NCI-H510A (cell line): ENCODE results near the gene FOXO3.

ENCODE experiments used
- DNase-seq: peaks from one replicate; lab custom pipeline; 2025; lab: John Stamatoyannopoulos, UW

Gene FOXO3

DNA sequence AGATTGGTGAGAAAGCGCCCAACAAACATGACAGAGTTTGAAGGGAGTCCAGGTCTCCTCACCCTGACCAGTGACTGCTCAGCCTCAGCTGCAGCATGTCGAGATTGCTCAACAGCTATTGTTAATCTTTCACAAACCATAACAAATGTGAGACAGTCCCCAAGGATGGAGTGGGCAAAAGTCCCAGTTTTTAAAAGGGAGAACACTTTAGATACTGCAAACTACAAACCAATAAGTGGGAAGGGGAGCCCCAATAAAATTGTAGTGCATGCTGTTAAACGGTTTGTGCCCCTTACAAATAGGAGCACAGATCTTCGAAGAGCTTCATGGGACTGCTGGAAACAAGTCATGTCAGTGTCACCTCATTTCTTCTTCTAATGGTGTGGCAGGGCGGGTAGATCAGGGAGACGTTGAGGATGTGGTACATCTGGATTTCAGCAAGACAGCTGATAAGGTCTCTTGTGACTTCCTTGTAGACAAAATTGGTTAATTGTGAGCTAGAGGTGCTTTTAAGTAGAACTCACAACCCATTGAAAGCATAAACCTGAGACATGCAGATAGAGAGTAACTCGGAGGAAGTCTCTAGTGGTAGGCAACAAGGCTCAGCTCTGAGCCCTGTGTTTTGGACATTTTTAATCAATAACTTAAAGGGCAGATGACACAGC, 153.5 kb downstream of the FOXO3 start:
- no peak for DNase-seq

DNA sequence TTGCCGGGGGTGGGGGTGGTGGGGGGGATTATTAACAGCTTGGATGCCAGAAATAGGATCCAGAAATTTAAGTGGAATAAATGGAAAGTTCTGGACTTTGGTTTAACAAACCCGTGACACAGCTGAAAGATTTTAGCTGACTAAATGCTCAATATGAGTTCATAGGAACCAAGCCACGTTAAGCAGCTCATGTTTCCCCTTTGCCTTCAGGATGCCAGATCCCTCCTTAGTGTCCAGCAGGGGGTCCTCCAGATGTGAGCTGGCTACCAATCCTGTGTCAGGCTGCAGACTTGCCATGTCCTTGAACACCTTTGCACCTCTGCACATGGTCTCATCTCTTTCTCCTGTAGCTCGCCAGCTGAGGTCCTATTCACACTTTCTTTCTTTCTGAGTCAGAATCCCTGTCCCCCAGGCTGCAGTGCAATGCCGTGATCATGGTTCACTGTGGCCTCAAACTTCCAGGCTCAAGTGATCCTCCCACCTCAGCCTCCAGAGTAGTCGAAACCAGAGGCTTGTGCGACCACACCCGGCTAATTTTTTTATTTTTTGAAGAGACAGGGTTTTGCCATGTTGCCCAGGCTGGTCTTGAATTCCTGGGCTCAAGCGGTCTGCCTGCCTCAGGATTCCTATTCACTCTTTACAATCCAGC, 154.2 kb downstream of the FOXO3 start:
- no peak for DNase-seq

DNA sequence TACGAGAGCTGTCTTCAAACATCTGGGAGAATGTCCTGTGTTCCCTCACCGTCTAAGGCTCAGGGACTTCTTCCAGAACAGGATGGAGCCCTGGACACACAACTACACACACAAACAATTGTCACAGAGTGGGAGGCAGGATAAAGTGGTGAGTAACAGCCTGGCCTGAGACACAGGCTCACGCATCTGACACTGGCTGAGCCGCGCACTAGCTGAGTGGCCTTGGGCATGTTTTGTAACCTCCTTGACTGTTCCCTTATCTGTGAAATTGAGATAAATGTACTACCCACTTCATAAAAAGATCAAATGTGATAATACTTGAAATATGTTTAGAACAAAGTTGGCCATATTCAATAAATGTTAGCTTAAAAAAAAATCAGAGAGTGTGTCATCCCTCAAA, 155.1 kb downstream of the FOXO3 start:
- no peak for DNase-seq

DNA sequence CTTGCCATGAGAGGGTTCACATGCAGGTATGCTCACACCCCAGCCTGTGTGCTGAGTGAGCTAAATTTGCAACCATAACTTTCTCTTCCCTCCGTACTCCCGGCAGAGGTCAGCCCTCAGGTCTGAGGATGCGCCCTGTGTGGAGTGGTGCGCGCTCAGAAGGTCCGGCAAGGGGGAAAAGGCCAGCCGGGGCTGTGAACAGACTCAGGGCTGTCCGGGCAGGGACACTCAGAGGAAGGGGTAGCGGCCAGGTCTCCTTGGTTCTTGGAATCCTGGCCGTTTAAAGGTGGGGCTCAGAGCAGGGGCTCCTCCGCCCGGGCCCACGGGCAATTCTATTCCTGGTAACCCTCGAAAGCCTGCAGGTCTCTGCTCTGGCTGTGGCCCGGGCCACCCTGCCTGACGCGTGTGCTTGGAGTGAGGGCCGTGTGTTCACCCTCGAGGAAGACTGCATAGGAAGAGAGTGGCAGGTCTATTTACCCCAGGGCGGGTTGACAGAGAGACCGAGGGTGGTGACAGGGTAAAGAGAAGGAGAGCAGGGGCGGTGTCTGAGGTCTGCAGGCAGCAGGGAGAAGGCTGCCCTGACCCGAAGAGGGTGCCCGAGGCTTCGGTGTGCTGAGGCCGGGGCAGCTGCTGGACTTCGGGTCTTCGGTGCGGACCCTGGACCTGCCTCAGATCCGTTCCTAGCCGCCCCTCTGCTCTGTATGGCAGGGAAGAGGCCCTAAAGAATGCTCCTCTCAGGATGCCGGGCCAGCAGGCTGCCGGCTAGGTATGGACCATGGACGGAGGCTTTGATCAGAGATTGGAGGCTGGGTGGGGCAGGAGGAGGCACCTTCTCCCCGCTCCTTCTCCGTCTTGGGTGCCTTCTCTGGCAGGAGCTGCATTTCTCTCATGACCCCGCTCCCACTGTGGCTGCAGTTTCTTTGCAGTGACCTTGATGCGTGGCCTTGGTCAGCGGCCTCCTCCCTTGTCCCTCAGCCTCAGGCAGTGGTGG, 156.4 kb downstream of the FOXO3 start:
- no peak for DNase-seq

DNA sequence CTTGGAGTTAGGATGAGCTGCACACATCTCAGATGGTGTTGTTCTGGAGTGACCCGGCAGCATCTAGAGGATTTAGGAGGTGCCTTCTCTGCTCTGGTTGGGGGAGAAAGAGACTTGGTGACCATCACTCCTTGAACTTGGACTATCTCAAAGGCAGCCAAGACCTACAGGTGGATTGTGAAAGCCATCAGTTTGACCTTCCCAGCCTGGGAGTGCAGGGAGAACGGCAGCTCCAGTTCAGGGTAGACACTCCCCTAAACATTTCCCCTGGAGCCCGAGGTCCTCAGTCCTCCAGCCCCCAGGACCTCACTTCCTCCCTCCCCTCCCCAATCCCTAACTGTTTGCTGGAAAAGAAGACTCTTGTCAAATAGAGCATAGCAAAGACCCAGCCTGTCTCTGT, 158.8 kb downstream of the FOXO3 start:
- DNase-seq: no peak

DNA sequence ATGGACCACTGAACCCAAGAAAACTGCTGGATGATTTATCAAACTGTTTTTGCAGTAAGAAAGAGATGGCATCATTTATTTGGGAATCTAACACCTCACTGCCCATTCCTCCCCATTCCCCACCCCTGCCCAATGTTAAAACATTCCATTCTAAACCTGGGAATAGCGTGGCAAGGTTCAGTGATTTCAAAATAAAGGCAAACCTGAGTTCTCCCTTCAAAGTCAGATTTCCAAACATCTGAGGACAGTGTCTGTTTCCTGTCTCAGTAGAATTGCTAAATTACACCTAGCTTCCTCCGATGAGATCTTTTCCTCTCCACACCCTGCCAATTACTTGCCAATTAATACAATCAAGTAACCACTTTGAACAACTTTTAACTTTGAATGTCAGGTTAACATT, 160.1 kb downstream of the FOXO3 start:
- DNase-seq: no peak

DNA sequence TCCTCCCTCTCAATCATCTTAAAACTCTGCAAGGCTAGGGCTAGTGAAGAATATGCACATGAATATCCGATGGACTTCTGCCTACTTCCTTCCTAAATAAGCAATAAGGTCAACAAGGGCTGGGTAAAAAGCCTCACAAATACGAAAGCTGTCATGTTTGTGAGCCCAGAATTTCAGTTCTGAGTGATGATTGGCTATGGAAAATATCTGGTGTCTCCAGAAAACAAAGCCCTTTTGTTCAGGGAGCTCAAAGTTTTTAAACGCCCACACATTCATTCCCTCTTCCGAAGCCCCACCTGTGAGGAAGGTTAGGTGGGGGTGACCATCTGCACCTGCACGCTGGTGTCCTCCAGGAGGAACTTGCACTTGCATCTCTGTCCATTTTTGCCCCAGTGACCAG, 160.6 kb downstream of the FOXO3 start:
- DNase-seq: no peak

DNA sequence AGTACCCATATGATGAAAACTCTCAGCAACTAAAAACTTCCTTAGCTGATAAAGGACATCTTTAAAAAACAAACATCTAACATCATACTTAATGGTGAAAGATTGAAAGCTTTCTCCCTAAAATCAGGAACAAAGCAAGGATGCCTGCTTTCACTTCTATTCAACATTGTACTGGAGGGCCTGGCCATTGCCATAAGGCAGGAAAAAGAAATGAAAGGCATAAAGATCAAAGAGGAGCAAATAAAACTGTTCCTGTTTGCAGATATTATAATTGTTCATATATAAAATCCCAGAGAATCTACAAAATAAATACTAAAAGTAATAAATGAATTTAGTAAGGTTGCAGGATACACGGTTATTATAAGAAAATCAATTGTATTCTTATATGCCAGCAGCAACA, 162.9 kb downstream of the FOXO3 start:
- no peak for DNase-seq

DNA sequence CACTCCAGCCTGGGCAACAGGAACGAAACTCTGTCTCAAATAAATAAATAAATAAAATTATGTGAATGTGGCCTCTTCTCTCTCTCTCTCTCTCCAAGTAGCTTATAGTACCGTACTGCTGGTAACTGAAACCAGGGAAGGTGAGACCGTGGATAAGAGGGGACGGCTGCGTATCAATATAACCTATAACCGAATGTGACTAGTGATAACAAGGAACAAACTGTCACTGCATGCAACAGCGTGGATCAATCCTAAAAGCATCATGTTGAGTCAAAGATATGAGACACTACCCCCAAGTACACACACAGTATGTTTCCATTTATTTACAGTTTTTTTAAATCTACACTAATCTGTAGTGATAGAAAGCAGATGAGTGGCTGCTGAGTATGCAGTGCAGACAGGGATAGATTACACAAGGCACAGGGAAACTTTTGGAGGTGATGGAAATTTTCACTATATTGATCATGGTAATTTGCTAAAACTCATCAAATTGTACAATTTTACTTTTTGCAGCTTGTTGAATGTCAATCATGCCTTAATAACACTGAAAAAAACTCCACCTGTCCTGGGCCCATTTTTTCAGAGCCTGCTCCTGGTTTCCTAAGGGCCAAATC, 166.1 kb downstream of the FOXO3 start:
- no peak for DNase-seq

DNA sequence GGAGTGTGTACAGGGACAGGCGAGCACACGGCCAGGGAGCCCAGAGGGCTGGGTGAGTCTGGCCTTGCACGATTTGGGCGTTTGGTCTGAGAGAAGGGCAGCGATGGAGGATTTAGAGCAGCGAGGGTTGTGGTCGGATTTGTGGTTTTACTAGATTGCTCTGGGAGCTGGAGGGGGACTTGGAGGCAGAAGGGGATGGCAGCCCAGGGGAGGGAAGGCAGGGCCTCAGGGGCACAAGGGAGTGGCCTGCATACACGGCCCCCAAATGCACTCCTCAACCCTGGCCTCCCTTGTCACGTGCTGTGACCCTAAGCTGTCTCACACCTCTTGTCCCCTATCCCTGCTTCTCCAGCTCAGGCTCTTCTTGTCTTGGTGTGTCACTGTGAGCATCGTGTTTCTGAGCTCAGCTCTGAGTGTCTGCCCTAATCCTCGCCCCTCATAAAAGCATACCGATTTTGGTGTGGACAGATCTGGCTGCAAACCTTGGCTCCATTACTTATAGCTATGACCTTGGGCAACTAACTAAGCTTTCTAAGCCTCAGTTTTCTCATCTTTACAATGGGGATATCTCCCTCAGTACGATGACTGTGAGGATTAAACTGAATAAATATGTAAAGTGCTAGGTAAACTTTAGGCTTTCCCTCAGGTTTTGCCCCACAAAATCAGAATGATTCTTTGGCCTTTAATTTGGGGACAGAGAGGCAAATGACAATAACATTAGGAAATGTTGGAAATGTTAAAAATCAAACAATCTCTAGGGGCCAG, 167.4 kb downstream of the FOXO3 start:
- DNase-seq: no peak

DNA sequence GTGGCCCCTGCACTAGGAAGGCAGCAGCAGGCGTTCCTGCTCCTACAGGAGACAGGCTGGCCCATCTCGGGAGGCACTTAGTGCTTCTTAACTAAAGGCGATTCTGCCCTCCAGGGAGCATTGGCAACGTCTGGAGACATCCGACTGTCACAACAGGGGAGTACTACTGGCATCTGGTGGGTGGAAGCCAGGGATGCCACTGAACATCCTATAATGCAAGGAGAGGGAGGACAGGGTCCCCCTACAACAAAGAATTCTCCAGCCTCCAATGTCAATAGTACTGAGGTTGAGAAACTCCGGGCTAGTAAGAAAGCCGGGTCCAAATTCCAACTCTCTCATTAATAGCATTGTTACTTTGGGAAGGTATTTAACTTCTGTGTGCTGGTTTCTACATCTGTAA, 168.1 kb downstream of the FOXO3 start:
- no peak for DNase-seq

DNA sequence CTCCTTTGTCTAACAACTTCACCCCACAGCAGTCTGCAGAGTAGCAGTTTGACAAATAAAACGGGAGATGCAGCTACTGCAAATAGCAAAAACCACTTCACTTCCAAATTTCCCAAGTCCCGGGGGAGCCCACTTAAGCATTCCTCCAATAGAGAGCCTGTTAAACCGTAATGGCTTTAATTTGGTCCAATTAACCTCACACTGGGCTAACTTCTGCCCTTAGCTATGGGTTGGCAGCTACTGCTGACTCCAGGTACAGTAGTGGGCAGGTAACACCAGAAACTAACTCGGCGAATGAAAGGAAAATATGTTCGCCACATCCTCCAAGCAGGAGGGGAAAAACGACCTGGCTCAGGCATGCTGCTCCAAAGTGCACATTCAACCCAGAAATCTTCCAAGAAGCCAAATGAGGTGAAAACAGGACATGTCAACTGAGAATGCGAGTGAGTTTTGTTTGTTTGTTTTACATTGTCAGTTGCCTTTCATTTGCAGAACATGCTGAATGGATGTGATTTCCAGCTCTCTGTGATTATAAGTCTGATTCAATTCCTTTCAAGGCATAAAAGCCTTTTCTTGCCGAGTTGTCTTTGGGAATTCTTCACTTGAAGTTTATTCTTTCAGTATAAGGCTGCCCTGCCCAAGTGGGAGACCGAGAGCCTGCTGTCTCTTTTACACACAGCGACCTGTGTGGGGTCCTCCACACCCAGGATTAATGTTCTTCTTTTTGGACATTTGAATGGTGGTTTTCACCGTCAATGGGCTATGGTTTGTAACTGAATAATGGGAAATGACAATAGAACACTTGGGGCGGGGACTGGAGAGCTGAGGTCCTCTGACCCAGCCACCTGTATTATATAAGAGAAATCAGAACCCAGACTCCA, 170.2 kb downstream of the FOXO3 start:
- no peak for DNase-seq

DNA sequence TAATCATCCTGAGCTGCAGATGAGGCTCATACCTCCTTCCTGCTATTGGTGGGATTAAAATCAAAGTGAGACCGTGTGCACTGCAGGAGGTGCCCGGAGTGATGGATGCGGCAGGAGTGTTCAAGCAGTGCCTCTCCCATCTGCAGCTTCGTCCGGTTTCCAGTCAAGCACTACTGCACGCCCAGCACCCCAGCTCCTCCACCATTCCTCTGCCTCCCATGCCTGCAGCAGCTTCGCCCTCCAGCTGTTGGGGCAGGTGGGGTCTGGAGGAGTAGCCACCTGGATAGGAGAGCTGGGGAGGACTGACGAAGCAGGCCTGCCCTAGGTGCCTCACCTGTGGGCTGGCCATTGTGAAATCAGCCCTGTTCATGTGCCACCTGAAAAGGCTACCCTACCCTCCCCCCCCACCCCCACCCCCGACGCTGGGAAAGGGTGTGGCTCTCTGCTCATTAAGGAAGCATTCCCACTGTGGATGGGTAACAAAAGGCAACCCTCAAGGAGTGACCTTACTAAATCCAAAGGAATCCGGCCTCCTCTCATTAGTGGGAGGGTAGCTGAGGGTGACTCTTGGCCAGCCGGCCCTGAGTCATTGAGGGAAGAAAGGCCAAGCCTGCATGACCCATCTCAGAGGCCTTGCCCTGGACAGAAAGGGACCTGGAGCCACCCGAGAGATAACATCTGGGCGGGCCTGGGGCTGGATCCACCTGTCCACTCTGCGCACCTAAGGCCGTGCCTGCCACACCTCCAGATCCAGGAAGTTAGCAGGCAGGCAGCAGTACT, 171.6 kb downstream of the FOXO3 start:
- no peak for DNase-seq

DNA sequence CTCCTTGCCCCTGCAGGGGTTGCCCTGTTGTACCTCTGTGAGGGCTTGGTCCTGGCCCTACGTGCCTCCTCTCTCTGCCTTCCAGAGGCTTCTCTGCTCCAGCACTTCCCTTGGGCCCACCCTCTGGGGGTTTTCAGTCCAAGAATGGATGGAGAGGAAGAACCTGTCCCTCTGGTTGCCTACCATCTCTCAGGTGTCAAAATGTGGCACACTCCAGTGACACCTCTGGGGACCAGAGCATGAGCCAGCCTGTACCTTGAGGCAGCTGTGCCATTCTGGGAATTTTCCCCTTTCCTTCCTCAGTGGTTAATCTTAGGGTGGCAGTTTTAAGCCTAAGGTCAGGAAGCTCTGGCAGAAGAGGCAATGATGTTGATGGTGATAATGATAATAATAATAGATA, 172.3 kb downstream of the FOXO3 start:
- DNase-seq: no peak

DNA sequence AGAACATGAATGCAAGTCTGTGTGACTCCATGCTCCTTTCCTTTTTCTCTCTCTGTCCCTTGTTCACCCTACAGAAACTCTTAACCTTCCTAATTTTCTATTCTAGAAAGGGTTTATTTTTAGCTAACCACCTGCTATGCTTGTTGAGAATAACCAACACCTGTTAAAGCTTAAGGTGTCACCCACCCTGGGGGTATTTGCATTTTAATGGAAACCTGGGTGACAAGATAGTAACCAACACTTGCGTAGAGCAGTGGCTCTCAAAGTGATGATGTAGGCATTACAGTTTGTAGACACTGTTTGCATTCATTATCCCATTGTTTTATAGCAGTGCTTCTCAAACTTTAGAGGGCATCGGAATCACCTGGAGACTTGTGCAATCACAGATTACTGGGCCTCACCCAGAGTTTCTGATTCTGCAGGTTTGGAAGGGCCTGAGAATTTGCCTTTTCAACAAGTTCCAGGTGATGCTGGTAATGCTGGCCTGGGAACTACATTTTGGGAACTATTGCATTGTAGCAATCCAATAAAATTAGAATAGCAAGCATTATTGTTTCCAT, 173.1 kb downstream of the FOXO3 start:
- no peak for DNase-seq
